ENCODE data around the gene ICE2. TPM values are rescaled to one million over a fixed set of nuclear protein-coding genes. Genes with fewer than 3 reads are reported as not detected.

ICE2 gene
- total RNA-seq, 4 donors from 2014 or later = 14.6 to 34.9 (median 23.8) TPM

GRCh38 chr15:60507596-60508424 lies 28.9 kb upstream of the ICE2 start:
- ATAC-seq = peak; percentile 76
- peaks cover 2 to 61% of the 10 kb centered on the region in 2 donors for H3K36me3 ChIP-seq
- TF ChIP-seq CTCF (IDR thresholded peaks at IDR 0.05) (peak; percentile 90 to 95 (median 93)), POLR2A (IDR thresholded peaks at IDR 0.05) (no peak)
- WGBS, 2 donors (ENCODE audit: low coverage in 1 of 2) = 44 to 45% methylated on average over 9 to 10 of the region's 11 CpGs
- H3K9me3 ChIP-seq = no peaks in the 10 kb centered on the region
- H3K4me1 ChIP-seq = peaks cover 0 to 31% (median 3%) of the 10 kb centered on the region in 3 donors
- no peak overlapping the region for H3K4me3 ChIP-seq
- H3K27ac ChIP-seq = peak overlapping the region in 2 of 4 donors; percentile 26 to 41
- H3K27me3 ChIP-seq = no peaks in the 10 kb centered on the region

- TF ChIP-seq EP300 (IDR thresholded peaks at IDR 0.05) (no peak), POLR2AphosphoS5 (IDR thresholded peaks at IDR 0.05) (no peak), CTCF (IDR thresholded peaks at IDR 0.05) (no peak), POLR2A (IDR thresholded peaks at IDR 0.05) (no peak)
- Histone ChIP-seq H3K4me1 (no peaks in the 10 kb centered on the region), H3K36me3 (peaks cover 0 to 74% of the 10 kb centered on the region in 2 donors), H3K27ac (no peak overlapping the region), H3K27me3 (no peaks in the 10 kb centered on the region), H3K9me3 (no peaks in the 10 kb centered on the region), H3K4me3 (no peak overlapping the region)
- ATAC-seq = no peak
- 77 to 85% methylated on average over 5 to 6 of the region's 6 CpGs for WGBS, 2 donors (ENCODE audit: low coverage in 1 of 2)
Observed at GRCh38 chr15:60496853-60497252, 17.9 kb upstream of the ICE2 start.

GRCh38 chr15:60494108-60494507 lies 15.2 kb upstream of the ICE2 start:
- 68 to 70% methylated on average over 3 of the region's 3 CpGs for WGBS, 2 donors (ENCODE audit: low coverage in 1 of 2)
- no peaks in the 10 kb centered on the region for H3K4me1 ChIP-seq

GRCh38 chr15:60493166-60493565 lies 14.2 kb upstream of the ICE2 start:
- ATAC-seq = no peak
- TF ChIP-seq CTCF (IDR thresholded peaks at IDR 0.05) (no peak), POLR2AphosphoS5 (IDR thresholded peaks at IDR 0.05) (no peak), POLR2A (IDR thresholded peaks at IDR 0.05) (no peak), EP300 (IDR thresholded peaks at IDR 0.05) (no peak)
- Histone ChIP-seq H3K36me3 (peaks cover 0 to 38% of the 10 kb centered on the region in 2 donors), H3K9me3 (no peaks in the 10 kb centered on the region), H3K27ac (no peak overlapping the region), H3K27me3 (no peaks in the 10 kb centered on the region), H3K4me3 (no peak overlapping the region), H3K4me1 (no peaks in the 10 kb centered on the region)
- 92 to 94% methylated on average over 4 of the region's 4 CpGs for WGBS, 2 donors (ENCODE audit: low coverage in 1 of 2)

More at GRCh38 chr15:60494108-60494507, 15.2 kb upstream of the ICE2 start:
- H3K4me3 ChIP-seq = no peak overlapping the region
- ATAC-seq = no peak
- TF ChIP-seq POLR2A (IDR thresholded peaks at IDR 0.05) (no peak), EP300 (IDR thresholded peaks at IDR 0.05) (no peak), POLR2AphosphoS5 (IDR thresholded peaks at IDR 0.05) (no peak), CTCF (IDR thresholded peaks at IDR 0.05) (no peak)
- peaks cover 0 to 47% of the 10 kb centered on the region in 2 donors for H3K36me3 ChIP-seq
- no peak overlapping the region for H3K27ac ChIP-seq
- H3K27me3 ChIP-seq = no peaks in the 10 kb centered on the region
- no peaks in the 10 kb centered on the region for H3K9me3 ChIP-seq

GRCh38 chr15:60486742-60487141 lies 7.8 kb upstream of the ICE2 start:
- H3K4me1 ChIP-seq = no peaks in the 10 kb centered on the region
- ATAC-seq = no peak
- no peak overlapping the region for H3K27ac ChIP-seq
- H3K9me3 ChIP-seq = no peaks in the 10 kb centered on the region
- H3K27me3 ChIP-seq = no peaks in the 10 kb centered on the region
- TF ChIP-seq POLR2A (IDR thresholded peaks at IDR 0.05) = no peak
- TF ChIP-seq EP300 (IDR thresholded peaks at IDR 0.05) = no peak
- no peak for TF ChIP-seq POLR2AphosphoS5 (IDR thresholded peaks at IDR 0.05)
- no peak for TF ChIP-seq CTCF (IDR thresholded peaks at IDR 0.05)
- no peak overlapping the region for H3K4me3 ChIP-seq
- whole genome bisulfite sequencing, 2 donors (ENCODE audit: low coverage in 1 of 2) = no CpG with 5 or more reads among the region's 2 CpGs
- H3K36me3 ChIP-seq = no peaks in the 10 kb centered on the region
